Ovary (tissue), 3 donors: ENCODE data around the gene CACNA1E.

Experiments used
- CTCF ChIP-seq, 3 donors: fragments of 450-650 bp in 2 of 3; fragments of 200-600 bp in 1 of 3; IDR thresholded peaks; one replicate each; pipeline versions ENCODE4 v1.5.1 to v1.8.0; 2016 to 2022; ENCODE audit warnings: antibody characterized with exemption in 3 of 3, mild to moderate bottlenecking in 1 of 3
- EP300 ChIP-seq: sonication (generic); formaldehyde crosslinking; IDR thresholded peaks from one replicate; pipeline ENCODE4 v1.6.1; 2017; ENCODE audit warnings: antibody characterized with exemption
- donor health status: DM: no; HTN: no; CAD: no.

GRCh38 chr1:181433931-181434330, 49.4 kb upstream of the CACNA1E start:
- TF ChIP-seq CTCF (IDR thresholded peaks at IDR 0.05): no peak
- no peak for TF ChIP-seq EP300
